GM21717 (cell line): ENCODE results near the gene OSER1.

Experiments
- ATAC-seq: cut with Tn5 transposase; IDR thresholded peaks from one replicate; pipeline ENCODE4 v1.9.1; 2021; ENCODE audit warnings: mild to moderate bottlenecking, moderate library complexity; ENCODE audit not compliant: unreplicated experiment

Gene OSER1

DNA sequence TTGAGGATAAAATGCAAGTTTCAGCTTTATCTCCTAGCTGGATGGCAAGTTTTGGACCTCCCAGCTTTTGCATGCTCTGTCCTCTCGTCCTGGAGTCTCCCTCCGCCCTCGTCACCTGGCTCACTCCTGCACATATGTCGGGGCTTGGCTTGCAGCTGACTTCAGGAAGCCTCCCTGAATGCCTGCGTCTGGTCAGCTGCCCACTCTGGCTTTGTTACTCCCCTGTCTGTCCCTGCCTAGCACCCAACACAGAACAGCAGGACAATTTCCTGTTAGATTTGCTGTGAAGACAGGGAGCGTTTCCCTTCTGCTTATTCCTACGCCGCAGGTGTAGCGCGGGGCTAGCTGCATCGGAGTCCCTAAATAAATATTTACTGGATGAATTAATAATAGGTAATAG lies 29.0 kb downstream of the OSER1 start:
- ATAC-seq, result no peak

DNA sequence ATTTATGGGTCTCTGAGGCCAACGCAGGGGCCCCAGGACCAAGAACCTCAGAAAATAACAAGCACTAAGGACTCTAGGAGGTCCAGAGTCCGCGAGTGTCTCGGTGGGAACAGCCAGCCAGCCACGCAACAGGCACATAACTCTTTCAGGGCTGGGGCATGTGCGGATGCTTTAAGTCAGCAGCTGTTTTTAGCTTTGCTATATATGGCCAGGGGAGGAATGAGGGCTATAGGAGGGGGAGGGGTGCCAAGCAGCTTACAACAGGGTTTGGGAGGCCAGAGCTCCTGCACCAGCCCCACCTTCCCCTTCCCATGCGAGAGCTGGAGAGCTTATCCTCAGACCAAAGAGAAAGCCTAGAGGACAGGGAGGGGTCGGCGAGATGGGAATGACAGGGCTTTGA lies 29.8 kb downstream of the OSER1 start:
- no peak for ATAC-seq

DNA sequence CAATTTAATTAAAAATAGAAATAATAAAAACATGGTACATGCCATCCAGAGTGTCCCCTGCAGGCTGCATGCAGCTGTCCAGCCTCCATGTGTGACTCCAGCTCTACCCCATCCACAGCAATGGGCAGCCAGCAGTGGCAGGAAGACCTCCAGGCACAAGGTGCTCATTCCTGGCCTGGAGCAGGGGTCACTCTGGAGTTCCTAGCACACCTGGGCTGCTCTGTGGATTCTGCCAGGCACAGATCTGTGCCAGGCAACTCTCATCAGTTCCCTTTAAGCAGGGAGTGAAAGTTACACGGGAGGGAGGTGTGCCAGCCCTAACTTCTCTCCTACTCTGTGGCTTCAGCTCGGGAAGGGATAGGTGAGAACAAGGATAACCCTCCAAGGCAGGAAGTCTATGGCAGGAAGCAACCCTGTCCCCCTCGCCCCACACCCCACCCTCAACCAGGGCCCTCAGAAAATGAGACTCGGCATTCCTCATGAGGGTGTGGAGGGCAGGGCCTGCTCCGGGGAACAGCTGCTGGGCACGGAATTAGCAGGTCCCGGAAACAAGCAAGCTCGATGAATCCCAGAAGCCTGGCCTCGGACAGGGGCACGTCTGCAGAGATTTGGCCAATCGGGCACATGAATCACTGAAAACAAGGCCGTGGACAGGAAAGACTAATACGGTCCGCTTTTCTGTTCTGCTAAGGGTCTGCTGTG lies 33.6 kb downstream of the OSER1 start:
- no peak for ATAC-seq

DNA sequence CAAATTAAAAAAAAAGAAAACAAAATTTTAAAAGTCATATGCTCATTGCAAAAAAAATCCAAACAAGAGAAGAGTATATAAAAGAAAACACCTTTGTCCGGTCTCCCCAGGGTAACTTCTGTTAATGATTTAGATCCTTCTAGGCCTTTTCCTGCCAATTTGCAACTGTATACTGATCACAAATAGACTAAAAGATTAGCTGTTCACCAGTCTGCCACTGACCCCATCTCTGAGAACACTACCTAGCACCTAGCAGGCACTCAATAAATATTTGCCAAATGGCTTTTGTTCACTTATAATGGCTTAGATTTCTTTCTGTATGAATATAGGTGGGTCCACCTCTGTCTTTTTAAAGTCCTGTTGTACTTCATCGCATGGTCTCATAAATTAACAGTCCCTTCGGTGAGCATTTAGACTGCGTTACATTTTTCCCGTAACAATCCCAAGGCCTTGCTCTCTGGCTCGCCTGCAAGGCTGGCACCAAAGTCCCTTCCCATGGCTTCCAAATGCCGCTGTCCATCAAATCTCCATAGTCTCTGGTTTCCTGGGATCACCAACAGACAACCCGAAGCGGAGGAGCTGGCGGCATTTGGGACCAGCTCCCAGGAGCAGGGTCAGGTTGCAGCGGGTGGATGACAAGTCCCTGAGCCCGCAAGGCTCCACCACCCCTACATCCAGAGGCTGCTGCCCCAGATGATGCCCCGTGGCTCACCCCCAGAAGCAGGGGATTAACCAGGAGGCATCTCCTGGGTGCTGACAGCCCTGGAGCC lies 35.4 kb downstream of the OSER1 start:
- no peak for ATAC-seq

DNA sequence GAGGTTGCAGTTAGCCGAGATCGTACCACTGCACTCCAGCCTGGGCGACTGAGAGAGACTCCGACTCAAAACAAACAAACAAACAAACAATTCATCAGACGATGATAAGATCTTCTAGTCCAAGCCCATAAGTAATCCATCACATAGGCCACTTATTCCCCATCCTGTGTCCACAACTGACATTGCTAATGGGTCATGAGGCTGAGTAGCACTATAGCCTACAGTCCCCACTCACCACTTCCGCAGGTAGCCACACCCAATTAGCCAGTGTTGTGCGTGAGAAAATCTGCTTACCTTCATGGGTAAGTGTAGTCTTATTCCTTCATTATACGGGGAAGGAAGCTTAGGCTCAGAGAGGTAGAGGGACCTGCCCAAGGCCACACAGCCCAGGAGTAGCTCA lies 36.7 kb downstream of the OSER1 start:
- no peak for ATAC-seq

DNA sequence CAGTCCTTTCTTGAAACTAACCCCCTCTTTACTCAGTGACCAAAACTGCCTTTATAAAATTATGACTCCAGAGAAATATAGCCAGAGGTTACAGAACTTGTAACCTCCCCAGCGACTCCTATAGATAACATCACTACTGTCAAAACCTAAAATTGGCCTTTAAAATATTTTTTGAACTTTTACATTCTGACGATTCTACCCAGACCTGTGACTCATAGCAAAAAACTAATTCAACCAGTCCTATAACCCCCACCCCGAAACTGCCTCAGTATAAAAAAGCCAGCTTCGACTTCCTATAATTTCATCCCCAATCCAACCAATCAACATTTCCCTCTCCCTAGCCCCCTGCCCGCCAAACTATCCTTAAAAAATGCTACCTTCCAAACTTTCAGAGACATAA lies 37.5 kb downstream of the OSER1 start:
- no peak for ATAC-seq

DNA sequence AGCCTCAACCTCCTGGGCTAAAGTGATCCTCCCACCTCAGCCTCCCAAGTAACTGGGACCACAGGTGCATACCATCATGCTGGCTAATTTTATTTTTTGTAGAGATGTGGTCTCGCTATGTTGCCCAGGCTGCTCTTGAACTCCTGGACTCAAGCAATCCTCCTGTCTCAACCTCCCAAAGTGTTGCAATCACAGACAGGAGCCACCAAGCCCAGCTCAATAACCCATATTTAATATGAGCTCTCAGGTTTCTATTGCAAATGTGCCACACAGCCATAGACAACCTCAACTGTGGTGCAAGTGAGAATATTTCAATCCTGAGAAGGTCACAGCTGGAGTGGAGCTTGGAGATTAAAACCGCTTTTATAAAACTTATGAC lies 38.0 kb downstream of the OSER1 start:
- ATAC-seq, result no peak

DNA sequence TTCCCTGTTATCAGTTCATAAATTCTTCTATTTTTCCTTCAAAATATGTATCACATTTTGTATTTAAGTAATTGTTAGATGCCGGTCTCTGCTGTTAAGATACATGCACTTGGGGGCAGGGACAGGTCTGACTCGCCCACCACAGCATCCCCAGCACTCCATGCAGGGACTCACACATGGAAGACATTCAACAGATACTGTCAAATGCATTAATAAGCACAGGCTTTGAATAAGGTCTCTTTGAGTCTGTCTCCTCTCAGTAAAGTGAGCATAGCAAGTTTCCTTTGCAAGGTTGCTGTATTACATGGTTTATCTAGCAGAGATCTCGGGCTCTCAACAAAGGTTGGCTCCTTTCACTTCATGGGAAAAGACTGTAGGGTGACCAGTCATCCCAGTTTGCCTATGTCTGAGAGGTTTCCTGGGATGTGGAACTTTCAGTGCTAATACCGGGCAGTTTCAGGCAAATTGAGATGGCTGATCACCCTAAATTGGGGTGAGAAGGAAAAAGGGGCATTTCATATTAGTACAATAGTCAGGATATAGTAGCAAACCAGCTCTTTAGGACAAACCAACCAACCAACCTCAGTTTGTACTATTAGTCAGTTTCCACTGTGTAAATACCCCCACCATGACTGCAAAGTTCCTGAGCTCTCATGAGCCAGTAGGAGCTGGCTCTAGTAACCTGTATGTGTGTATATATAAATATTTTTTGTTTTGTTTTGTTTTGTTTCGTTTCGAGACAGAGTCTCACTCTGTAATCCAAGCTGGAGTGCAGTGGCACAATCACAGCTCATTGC lies 38.6 kb downstream of the OSER1 start:
- no peak for ATAC-seq

DNA sequence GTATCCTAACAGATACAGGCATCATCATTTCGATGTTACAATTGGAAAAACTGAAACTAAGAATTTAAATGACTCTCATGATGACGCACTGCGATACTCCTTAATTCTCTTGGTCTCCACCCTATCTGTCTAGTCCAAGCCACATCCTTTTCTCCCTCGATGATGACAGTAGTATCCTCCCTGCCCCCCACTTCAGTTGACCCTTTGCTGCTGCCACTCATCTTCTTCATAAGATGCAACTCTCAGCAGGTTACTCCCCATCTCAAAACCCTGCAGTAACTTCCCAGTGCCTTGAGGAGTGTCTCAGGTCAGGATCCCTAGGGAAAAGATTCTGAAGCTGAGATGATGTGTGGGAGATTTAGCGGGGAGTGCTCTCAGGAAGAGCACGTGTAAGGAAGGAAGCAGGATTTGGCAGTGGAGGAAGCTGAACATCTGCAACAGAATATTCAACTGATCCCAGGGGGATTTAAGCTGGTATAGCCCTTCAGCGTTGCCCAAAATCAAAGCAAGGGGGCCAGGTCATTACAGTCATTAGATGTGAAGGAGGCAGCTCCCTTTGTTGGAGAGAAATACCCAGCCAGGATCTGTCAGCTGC lies 39.7 kb downstream of the OSER1 start:
- ATAC-seq, result no peak

DNA sequence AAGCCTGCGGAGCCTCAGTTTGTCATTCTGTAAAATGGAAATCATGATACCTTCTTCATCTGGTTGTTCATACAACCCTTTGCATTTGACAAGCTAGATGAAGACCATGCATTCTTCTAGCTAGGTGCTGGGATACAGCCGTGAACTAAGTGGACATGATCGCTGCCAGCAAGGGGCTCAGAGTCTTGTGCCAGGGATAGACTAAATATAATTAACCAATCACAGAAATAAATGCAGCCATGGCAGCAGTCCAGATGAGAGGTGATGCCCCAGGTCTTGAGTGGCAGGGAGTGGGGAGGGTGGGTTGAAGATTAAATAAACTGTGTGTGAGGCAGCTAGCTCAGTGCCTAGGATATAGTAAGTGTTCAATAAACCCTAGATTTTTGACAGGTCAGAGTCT lies 42.8 kb downstream of the OSER1 start:
- no peak for ATAC-seq

DNA sequence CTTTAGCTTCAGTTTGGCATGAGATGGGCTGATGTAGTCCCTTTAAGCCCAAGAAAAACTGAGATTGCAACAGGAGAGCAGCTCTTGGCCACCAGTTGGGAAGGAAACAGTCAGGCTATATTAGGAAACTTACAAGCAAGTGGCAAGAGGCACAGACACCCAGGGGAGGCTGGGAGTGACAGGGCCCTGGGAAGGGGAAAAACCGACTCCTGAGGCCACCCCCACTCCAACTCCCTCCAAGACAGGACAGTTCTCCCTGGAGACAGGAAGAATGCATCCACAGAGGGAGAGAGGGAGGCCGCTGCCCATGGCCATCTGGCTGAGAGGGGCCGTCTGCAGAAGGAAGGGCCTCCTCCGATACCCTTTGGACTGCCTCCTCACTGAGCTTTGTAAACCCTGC lies 44.1 kb downstream of the OSER1 start:
- no peak for ATAC-seq

DNA sequence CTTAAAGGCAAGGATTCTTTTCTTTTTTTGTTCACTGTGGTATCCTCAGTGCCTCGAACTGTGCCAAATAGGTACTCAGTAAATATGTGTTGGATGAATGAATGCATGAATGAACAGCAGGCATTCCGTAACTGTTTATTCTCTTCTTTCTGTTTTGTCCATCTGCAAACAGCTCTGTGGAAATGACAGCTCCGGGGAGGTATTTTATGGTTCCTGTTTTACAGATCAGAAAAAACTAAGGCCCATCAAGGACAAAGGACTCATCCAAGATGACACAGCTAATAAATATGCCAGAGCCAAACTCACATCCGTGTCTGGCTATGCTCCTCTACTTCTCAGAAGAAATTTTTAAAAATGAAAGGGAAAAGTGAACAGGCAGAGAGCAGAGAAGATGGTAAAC lies 44.6 kb downstream of the OSER1 start:
- ATAC-seq, result no peak

DNA sequence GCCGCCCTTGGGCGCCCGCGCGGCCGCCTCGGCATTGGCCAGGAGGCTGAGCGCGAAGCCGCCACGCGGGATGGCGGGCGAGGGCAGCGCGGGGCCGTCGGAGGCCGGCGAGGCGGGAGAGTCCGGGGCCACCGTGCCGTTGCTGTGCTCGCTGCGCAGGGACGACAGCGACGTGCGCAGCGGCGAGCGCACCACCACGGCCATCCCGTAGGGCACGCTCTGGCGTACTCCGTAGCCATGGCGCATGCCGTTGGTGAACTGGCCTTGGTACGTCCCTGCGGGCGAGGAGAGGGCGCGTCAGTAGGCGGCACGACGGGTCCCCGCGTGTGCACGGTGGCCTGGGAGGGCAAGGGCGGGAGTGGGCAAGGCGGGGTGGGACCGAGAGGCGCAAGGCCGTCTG lies 50.4 kb downstream of the OSER1 start:
- ATAC-seq, result no peak

DNA sequence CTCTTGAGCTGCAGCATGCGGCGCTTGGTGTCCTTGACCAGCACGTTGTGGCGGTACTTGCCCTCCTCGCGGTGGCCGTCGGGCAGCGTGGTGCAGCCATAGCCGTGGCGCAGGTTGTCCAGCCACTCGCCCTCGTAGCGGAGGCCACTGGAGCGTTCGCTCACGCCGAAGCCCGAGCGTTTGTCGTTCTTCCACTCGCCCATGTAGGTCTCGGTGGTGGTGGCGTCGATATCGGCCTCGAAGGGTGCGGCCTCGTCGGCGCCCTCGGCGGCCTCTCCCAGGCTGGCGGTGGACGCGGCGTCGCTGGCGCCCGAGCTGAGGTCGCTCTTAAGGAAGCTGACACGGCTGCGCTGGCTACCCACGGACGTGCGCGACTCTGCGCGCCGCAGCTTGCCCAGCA lies 50.9 kb downstream of the OSER1 start:
- no peak for ATAC-seq

DNA sequence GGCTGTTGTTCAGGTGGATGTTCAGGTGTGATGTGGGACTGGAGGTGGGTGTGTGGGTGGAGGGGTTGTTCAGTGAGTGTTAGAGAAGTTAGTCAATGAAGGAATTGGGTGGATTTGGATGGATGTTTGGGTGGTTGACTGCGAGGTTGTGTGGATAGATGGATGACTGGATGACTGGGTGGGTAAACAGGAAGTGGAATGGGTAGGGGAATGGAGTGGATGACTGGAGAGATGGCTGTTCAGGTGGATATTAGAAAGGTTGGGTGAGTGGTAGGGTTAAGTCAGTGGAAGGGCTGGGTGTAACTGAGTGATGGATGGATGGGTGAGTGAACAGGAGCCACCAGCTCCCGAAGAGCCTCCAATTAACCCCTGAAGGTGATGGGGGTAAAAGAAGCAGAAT lies 51.4 kb downstream of the OSER1 start:
- no peak for ATAC-seq

DNA sequence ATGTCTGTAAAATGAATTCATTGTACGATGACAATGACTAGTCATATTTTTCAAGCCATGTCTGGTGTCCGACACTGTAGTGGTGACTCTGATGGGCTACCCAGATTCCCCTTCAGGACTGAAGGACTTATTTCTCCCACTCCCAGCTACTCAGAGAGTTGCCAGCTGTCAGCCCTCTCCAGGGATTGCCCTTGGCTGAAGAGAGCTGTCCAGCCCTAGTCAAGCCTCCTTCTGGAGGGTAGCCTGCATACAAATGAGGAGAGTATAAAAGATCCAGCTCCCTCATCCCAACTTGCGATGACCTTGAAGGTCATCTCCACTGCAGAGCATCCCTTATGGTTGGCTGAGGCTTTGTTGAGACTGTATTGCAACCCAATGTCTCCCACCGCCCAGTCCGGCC lies 53.5 kb downstream of the OSER1 start:
- ATAC-seq, result no peak

DNA sequence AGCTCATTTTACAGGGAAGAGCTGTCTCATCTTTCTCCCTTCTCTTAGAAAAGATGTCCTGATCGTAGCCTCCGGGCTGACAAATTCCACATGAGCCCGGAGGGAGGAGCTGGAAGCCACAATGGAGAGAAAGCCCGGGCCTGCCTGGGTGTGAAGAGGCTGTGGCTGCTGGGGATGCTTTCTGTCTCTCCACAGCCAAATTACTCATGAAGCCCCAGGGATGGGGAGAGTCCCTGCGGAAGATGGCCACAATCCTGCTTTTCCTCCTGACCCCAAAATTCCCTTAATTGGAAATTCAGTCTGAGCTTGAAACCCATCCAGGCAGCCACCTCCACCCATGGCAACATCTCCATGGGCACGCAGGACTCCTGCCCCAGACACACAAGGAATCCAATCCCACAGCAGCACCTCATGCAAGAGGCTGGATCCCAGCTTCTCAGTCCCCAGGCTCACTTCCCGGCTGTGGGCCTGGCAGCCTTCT lies 56.0 kb downstream of the OSER1 start:
- no peak for ATAC-seq

DNA sequence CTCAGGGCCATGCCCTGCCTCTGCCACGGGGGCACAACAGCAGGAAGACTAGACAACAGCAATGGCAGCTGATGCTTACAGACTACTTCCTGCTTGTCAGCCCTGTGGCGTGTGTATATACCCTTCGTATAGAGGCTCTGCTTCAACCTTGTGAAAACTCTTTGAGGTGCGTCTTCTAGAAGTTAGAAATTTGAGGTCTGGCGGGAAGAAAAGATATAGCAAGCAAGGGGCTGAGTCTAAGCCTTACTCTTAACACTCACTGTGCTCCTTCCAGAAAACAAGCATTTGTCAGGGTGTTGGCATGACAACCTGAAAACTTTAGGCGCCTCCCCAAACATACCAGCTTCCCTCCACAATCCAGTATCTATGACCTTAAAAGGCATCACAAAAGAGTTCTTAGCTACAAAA lies 56.9 kb downstream of the OSER1 start:
- ATAC-seq, result no peak

DNA sequence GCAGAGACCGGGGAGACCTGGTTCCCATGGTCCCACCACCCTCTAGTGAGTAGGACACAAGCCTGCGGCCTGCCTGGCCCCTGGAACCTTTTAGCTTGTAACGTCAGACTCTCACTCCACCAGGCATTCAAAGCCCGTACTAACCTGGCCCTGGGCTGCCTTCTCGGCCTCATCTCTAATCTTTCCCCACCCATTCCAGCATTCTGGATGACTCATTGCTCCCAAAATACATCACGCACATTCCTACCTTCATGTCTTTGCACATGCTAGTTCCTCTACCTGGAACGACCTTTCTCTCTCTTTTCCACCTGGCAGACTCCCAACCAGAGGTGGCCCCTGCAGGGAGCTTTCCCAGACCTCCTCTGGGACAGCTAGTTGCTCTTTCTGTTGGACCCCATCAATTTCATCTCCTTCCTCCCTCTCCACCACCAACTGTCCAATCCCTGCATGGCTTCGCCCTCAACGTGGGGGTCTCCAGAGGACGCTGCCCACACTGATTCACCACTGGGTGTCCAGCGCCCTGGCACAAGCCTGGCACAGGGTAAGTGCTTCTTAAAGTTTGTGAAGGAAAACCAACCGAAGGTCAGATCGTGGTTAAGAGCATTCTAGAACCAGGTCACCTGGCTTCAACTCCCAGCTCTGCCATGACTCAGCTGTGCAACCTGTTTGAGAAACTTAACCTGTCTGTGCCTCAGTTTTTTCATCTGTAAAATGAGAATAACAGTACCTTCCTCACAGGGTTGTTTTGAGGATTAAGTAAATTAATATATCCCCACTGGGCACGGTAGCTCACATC lies 58.8 kb downstream of the OSER1 start:
- no peak for ATAC-seq

DNA sequence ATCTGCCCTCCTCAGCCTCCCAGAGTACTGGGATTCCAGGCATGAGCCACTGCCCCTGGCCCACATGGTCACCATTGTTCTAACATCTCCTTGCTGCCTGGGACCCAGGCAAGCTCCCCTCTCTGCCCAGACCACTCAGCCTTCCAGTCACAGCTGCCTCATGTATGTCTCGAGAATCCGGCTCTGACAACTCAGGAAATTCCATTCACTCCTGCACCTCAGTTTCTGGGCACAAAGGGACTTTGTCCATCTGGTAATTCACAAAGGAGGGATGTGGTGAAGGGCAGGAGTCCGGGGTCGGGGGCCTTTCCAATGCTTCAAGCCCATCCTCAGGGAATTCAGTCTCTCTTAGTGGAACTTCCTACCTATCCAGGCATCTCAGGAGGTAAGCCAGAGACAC lies 64.3 kb downstream of the OSER1 start:
- ATAC-seq, result no peak
